GM19351 (cell line): ENCODE data around the gene SRD5A2.

Experiments
- ATAC-seq: cut with Tn5 transposase; IDR thresholded peaks from one replicate; pipeline ENCODE4 v1.9.1; 2021; ENCODE audit warnings: mild to moderate bottlenecking, moderate library complexity; ENCODE audit not compliant: unreplicated experiment

Gene SRD5A2

DNA sequence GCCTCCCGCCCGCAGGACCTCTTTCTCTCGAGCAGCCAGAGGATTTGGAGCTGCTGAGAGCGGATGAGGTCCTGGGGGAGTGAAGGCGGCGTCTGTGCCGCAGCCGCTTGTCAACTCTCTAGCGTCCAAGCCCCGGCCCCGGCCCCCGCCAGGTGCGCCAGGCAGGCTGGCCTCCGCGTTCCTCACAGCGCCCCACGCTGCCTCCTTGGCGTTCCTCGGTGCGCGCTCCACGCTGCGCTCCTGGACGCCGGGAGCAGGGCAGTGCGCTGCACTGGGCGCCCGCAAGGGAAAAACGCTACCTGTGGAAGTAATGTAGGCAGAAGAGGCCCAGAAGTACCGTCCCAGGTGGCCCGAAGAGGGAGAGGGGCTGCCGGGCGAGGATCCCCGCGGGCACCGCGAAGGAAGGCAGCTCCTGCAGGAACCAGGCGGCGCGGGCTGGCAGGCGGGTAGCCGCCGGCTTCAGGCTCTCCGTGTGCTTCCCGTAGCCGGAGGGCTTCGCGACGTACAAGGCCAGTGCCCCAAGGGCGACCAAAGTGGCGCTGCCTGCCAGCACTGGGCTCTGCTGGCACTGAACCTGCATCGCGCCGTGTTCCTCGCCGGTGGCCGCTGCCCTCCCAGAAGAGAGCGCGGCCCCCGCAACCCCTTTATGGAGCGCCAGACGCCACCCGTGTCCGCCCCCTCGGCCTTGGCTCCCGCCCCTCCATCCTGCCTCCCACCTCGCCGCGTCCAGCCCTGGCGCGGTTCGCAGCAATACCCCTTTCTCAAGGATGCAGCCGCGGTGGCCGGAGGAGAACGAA lies at the start of gene SRD5A2:
Gene SRD5A2 (minus strand): TSS at position 618 of the 797 bp plus-strand sequence. CDS start 38 bp downstream, at position 580.
- ATAC-seq = no peak

- ATAC-seq = no peak
Observed at GRCh38 chr2:31606509-31606908, 25.8 kb upstream of the SRD5A2 start.

DNA sequence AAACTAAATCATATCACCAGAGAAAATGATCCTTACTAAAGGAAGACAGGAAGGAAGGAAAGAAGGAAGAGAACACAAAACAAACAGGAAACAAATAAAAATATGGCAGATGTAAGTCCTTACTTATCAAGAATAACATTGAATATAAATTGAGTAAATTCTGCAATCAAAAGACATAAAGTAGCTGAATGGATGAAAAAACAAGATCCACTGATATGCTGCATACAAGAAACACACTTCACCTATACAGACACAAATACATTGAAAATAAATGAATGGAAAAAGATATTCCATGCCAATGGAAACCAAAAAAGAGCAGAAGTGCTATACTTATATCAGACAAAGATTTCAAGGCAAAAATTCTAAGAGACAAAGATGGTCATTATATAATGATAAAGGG lies 18.0 kb upstream of the SRD5A2 start:
- ATAC-seq = no peak

GRCh38 chr2:31586230-31586629 lies 5.5 kb upstream of the SRD5A2 start:
- ATAC-seq = no peak

DNA sequence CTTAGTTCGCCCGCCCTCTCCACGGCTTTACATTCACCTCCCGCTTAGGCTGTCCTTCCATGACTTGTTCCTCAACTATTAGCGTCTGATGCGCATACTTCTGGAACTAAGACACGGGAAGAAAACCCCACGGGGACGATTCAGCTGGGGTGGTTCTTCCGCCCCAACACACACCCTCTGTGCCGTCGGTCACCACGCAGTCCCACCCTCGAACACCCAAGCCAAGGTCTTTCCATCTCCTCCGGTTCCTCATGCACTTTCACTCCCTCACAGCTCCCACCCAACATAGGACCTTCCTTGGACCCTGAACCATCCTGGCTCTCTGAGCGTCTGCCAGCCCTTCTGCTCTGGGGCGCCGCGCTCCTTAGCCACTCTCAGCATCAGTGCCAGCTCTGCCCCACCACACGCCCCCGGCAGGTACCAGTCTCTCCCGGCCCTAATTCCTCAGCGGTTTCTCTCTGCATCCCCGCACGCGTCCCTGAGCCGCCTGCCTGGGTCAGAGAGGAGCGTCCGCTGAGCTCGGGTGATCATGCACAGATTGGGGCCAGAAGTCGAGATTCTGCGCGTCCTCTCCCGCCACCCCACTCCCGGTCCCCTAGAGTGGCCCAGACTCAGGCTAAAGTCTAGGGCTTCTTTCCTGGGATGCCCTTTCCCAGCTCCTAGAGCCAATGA lies 522 bp upstream of the SRD5A2 start:
- ATAC-seq = no peak

GRCh38 chr2:31579996-31580320 lies 780 bp downstream of the SRD5A2 start:
- ATAC-seq = no peak

GRCh38 chr2:31578316-31578715 lies 2.4 kb downstream of the SRD5A2 start:
- ATAC-seq = no peak

DNA sequence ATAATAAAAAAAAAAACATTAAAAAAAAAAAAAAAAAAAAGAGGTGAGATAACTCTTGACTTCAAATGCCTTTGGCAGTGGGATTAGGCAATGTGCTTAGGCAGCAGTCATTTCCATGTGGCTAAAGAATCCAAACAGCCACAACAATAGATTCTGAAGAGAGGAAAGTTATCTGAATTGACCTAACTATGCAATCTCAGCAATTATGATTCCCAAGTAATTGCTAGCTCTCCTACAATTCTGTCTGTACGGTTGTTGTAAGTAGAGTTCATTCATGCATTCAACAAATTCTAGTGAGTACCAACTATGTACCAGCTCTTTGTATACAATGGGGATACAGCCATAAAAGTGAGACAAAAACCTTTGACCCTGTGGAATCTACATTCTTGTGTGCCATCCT lies 3.6 kb downstream of the SRD5A2 start:
- ATAC-seq = no peak

DNA sequence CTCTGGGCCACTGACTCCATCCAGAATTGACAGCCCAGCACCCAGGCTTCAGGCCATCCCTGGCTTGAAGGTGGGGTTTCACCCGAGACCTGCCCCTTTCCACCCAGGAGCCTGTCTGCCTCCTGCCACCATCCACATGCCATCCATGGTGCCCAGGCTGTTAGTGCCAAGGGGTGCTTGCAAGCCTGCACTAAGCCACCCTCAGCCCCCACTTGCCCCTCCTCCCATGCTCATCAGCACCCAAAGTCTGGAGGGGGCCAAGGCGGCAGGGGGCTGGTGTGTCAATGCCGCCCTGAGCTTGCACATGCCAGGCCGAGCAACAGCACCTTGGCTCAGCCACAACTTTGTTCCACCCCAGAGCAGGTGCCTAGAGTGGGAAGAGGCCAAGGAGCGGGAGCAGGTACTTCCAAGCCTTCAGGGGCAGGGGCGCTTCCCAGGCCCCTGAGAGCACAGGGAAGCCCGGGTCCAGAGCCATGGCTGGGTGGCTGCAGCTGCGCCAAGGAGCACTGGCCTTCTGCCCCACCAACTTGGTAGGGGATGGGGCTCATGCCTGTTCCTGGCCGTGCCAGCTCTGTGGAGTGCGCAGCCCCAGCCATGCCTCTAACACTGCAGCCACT lies 12.0 kb downstream of the SRD5A2 start:
- no peak for ATAC-seq

DNA sequence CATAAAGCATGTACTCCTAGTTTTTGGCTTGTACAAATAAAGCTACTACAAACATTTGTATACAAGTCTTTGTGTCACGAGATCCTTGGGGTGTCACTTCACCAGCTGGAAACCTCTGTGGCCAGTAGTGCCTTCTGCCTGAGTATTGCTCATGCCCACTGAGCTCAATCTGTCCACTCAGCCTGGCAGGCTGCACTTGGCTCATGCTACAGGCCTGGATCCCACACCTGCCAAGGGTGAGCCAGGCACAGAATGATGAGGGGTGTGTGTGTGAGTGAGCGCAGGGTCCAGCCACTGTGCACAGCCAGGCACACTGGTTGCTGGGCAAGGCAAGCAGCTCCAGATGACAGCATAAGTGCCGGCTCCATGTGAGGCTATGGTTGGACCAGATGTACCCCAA lies 13.1 kb downstream of the SRD5A2 start:
- no peak for ATAC-seq

GRCh38 chr2:31563273-31563839 lies 17.4 kb downstream of the SRD5A2 start:
- no peak for ATAC-seq

GRCh38 chr2:31561823-31562222 lies 18.9 kb downstream of the SRD5A2 start:
- ATAC-seq = no peak

- ATAC-seq = no peak
Observed at GRCh38 chr2:31558401-31559295, 22.1 kb downstream of the SRD5A2 start.

DNA sequence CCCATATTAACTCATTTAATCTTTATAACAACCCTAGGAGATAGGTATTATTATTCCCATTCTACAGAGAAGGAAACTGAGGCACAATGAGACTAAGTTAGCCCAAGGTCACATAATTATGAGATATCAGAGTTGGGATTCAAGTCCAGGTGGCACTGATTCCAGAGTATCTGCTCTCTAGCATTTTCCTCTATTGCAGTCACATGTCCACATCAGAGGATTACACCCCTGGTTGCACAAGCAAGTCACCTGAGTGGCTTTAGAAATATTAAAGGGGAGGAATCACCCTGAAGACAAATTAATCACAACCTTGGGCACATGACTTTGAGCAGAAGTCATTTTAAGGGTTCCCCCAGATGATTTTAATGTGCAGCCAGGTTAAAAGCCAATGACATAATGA lies 23.8 kb downstream of the SRD5A2 start:
- ATAC-seq = no peak

DNA sequence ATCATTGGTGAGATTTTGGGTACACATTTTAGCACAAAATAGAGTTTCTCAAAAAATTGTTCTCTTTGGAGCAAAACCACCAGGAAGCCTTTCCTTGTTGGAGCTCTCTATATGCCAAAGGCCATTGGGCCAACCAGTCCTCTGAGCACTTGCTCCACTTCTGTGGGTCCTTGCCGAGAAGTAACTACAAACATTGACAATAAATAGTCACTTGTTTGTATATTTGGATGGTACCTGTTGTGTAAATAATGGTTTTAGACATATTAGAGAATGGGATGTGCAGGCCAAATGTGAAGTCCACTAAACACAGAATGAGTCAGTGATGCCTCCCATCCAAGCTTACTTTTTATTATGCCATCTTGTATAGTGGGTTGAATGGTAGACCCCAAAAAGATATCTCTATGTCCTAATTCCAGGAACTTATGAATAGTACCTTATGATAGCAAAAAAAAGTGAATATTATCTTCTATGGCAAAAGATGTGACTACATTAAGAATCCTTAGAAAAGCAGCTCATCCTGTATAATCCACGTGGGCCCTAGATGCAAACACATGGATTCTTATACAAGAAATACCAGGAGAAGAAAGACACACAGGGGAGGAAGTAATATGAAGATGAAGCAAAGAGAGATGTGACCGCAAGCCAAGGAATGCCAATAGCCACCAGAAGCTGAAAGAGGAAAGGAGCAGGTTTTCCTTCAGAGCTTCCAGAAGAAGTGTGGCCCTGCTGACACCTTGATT lies 24.6 kb downstream of the SRD5A2 start:
- ATAC-seq = no peak

GRCh38 chr2:31553362-31553761 lies 27.4 kb downstream of the SRD5A2 start:
- ATAC-seq = no peak

- ATAC-seq = no peak
Observed at GRCh38 chr2:31547485-31547884, 33.3 kb downstream of the SRD5A2 start.

GRCh38 chr2:31541853-31542252 lies 38.9 kb downstream of the SRD5A2 start:
- no peak for ATAC-seq

DNA sequence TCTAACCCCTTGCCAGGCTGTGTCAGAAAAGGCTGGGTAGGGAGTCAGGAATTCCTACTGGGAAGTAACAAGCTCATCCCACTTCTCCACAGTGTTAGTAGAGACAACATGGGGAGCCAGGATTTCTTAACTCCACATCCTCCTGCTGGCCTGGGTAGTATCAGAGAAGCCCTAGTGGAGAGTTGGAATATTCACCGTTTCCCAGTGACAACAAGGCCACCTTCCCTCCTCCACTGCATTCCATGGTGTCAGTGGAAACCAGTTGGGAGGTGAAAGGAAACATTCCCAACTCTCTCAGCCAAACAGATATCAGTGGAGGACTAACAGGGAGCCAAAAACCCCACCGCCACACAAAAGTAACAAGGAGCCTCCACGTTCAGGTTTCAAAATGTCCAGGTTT lies 41.2 kb downstream of the SRD5A2 start:
- ATAC-seq = no peak

DNA sequence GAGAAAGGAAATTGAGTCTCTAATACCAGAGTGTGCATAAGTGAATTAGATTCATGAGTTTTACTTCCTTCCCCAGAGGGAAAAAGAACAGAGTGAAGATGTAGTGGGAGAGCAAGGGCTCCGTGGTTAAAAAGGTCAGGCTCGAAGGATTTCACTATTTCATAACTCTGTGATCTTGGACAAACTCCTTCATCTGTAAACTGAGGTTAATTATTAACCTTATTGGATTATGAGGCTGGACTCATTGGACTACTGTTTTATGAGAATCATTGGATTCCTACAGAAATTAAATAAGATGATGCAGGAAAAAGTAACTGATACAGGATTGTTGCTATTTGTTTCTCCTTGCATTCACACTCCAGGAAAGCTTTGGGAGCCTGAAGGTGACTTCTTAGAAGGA lies 45.0 kb downstream of the SRD5A2 start:
- no peak for ATAC-seq
